GM12874 (cell line): Measurements from ENCODE around the gene TMEM119.

Experiments used
- CTCF ChIP-seq: IDR thresholded peaks from 2 replicates; pipeline ENCODE4 v1.5.1; 2011; ENCODE audit warnings: low read depth, mild to moderate bottlenecking, control low read depth, low read length, moderate library complexity; ENCODE audit not compliant: insufficient read depth

Gene TMEM119

GRCh38 chr12:108642269-108642870, 44.5 kb upstream of the TMEM119 start:
- no peak for TF ChIP-seq CTCF

- TF ChIP-seq CTCF = no peak
Measured at GRCh38 chr12:108641446-108642268, 43.8 kb upstream of the TMEM119 start.

DNA sequence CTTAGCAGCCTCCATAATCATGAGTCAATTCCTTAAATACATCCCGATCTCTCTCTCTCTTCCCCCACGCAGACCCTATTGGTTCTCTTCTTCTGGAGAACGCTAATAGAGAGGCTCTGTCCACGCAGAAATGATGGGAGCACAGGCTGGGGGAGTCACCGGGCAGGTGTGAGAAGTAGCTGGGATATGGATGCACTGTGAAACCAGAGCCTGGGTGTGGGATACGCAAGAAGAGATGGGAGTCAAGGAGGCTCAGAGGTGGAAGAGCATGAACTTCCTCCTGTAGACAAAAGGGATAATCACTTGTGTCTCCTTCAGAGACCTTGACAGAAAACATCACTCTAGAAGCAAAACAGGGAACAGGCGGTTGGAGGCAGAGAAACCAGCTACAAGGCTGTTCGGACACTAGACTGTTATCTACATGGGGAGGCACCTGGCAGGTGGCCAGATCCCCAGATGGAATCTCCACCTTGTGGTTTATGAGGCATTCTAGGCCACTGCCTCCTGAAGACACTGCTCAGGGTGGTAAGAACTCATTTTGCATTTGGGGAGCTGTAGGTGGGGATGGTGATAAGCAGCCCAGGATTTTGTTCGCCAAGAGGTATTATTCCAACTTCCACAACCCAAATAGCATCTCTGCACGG, 43.0 kb upstream of the TMEM119 start:
- no peak for TF ChIP-seq CTCF

GRCh38 chr12:108638997-108639822, 41.3 kb upstream of the TMEM119 start:
- TF ChIP-seq CTCF = no peak

- TF ChIP-seq CTCF = no peak
Measured at GRCh38 chr12:108638141-108638827, 40.4 kb upstream of the TMEM119 start.

GRCh38 chr12:108637222-108637971, 39.5 kb upstream of the TMEM119 start:
- no peak for TF ChIP-seq CTCF
